Activated T-helper 2 cell treated with anti-CD3 and anti-CD28 coated beads, Interferon-gamma antibody, Interleukin-2, Interleukin-4, amounts not matched to agents 10 μg/mL and 5 μg/mL and 100 μg/mL, durations not matched to agents 14 hours and 24 hours and 36 hours (primary cell): ENCODE measurements around the gene RIMS3. TPM values are rescaled to one million over a fixed set of nuclear protein-coding genes. Genes with fewer than 3 reads are reported as not detected.

Experiments used
- DNase-seq: peaks from one replicate; pipeline ENCODE4 v3.0.0; 2021; ENCODE audit warnings: low spot score
- H3K27ac Mint-ChIP-seq: one replicate; pipeline ENCODE4 v1.8.0; 2021; ENCODE audit warnings: mixed read lengths
- H3K27me3 Mint-ChIP-seq: one replicate; pipeline ENCODE4 v1.8.0; 2021; ENCODE audit warnings: low read depth, mixed read lengths
- H3K36me3 Mint-ChIP-seq: one replicate; pipeline ENCODE4 v1.8.0; 2021; ENCODE audit warnings: low read depth, mixed read lengths
- H3K4me1 Mint-ChIP-seq: one replicate; pipeline ENCODE4 v1.8.0; 2021; ENCODE audit warnings: low read depth, mixed read lengths
- H3K4me3 Mint-ChIP-seq: one replicate; pipeline ENCODE4 v1.8.0; 2021; ENCODE audit warnings: low read depth, mild to moderate bottlenecking, moderate library complexity, mixed read lengths
- H3K9me3 Mint-ChIP-seq: one replicate; pipeline ENCODE4 v1.8.0; 2021; ENCODE audit warnings: mixed read lengths
- intact Hi-C: fragments of 100-400 bp; cut with micrococcal nuclease; formaldehyde crosslinking; loops from one replicate; pipeline ENCODE4 v1.15.1; 2023
- total RNA-seq: library from RNA; stranded (reverse); gene quantifications from 2 replicates; pipeline ENCODE4 v1.2.3, GENCODE V29; 2022

RIMS3 gene
- total RNA-seq, result 2.5 and 2.9 TPM in 2 replicates

- H3K27me3 Mint-ChIP-seq, result peaks cover 4% of the 10 kb centered on the region
- H3K4me3 Mint-ChIP-seq, result peak within 1 kb of the TSS; percentile 91
- H3K27ac Mint-ChIP-seq, result peak within 1 kb of the TSS; percentile 90
- no peaks in the 10 kb centered on the region for H3K36me3 Mint-ChIP-seq
- no peaks in the 10 kb centered on the region for H3K9me3 Mint-ChIP-seq
- peaks cover 22% of the 10 kb centered on the region for H3K4me1 Mint-ChIP-seq
- intact Hi-C loops, result loop anchor here (1.0 to 5.0 kb wide), 2 partner anchors 26 to 137 kb away; partner anchors contain the start of gene NFYC
- DNase-seq, result peak; percentile 81
Measured at GRCh38 chr1:40665335-40666171, at the start of gene RIMS3. RIMS3 (minus strand) TSS chr1:40665682; CDS start chr1:40641925, 23,757 bp downstream.

GRCh38 chr1:40712997-40713396 is 47.5 kb upstream of the RIMS3 start:
- Mint-ChIP-seq H3K27me3 (no peaks in the 10 kb centered on the region), H3K27ac (peak overlapping the region; percentile 82), H3K36me3 (peaks cover 42% of the 10 kb centered on the region), H3K4me3 (peak overlapping the region; percentile 22), H3K4me1 (peaks cover 64% of the 10 kb centered on the region), H3K9me3 (no peaks in the 10 kb centered on the region)
- intact Hi-C loops, result loop anchor here (5.0 kb wide), 1 partner anchor 49 kb away; no protein-coding TSS in a partner anchor
- DNase-seq, result no peak

GRCh38 chr1:40712405-40712944 is 47.0 kb upstream of the RIMS3 start:
- no peak overlapping the region for H3K4me3 Mint-ChIP-seq
- no peaks in the 10 kb centered on the region for H3K9me3 Mint-ChIP-seq
- no peak for DNase-seq
- no peaks in the 10 kb centered on the region for H3K27me3 Mint-ChIP-seq
- H3K36me3 Mint-ChIP-seq, result peaks cover 42% of the 10 kb centered on the region
- intact Hi-C loops, result loop anchor here (5.0 kb wide), 1 partner anchor 50 kb away; no protein-coding TSS in a partner anchor
- peaks cover 62% of the 10 kb centered on the region for H3K4me1 Mint-ChIP-seq
- H3K27ac Mint-ChIP-seq, result no peak overlapping the region

GRCh38 chr1:40711465-40712404 is 46.3 kb upstream of the RIMS3 start:
- DNase-seq, result no peak
- no peaks in the 10 kb centered on the region for H3K27me3 Mint-ChIP-seq
- intact Hi-C loops, result loop anchor here (5.0 kb wide), 1 partner anchor 51 kb away; no protein-coding TSS in a partner anchor
- peaks cover 59% of the 10 kb centered on the region for H3K4me1 Mint-ChIP-seq
- peak overlapping the region; percentile 14 for H3K4me3 Mint-ChIP-seq
- peaks cover 42% of the 10 kb centered on the region for H3K36me3 Mint-ChIP-seq
- no peaks in the 10 kb centered on the region for H3K9me3 Mint-ChIP-seq
- peak overlapping the region; percentile 54 for H3K27ac Mint-ChIP-seq

- peaks cover 37% of the 10 kb centered on the region for H3K36me3 Mint-ChIP-seq
- no peaks in the 10 kb centered on the region for H3K9me3 Mint-ChIP-seq
- no peaks in the 10 kb centered on the region for H3K27me3 Mint-ChIP-seq
- intact Hi-C loops, result loop anchor here (5.0 kb wide), 1 partner anchor 52 kb away; no protein-coding TSS in a partner anchor
- H3K27ac Mint-ChIP-seq, result peak overlapping the region; percentile 54
- DNase-seq, result no peak
- H3K4me3 Mint-ChIP-seq, result peak overlapping the region; percentile 89
- peaks cover 53% of the 10 kb centered on the region for H3K4me1 Mint-ChIP-seq
Measured at GRCh38 chr1:40710581-40711315, 45.3 kb upstream of the RIMS3 start.

- peak overlapping the region; percentile 89 for H3K4me3 Mint-ChIP-seq
- peak overlapping the region; percentile 70 for H3K27ac Mint-ChIP-seq
- peaks cover 32% of the 10 kb centered on the region for H3K36me3 Mint-ChIP-seq
- DNase-seq, result no peak
- intact Hi-C loops, result loop anchor here (1.0 to 5.0 kb wide), 3 partner anchors 10 to 52 kb away; no protein-coding TSS in a partner anchor
- no peaks in the 10 kb centered on the region for H3K27me3 Mint-ChIP-seq
- H3K9me3 Mint-ChIP-seq, result no peaks in the 10 kb centered on the region
- peaks cover 51% of the 10 kb centered on the region for H3K4me1 Mint-ChIP-seq
Measured at GRCh38 chr1:40709802-40710278, 44.4 kb upstream of the RIMS3 start.

GRCh38 chr1:40709100-40709801 is 43.8 kb upstream of the RIMS3 start:
- Mint-ChIP-seq H3K4me3 (peak overlapping the region; percentile 89), H3K4me1 (peaks cover 54% of the 10 kb centered on the region), H3K9me3 (no peaks in the 10 kb centered on the region), H3K27me3 (no peaks in the 10 kb centered on the region), H3K27ac (peak overlapping the region; percentile 93), H3K36me3 (peaks cover 28% of the 10 kb centered on the region)
- DNase-seq, result peak; percentile 75
- intact Hi-C loops, result loop anchor here (1.0 to 5.0 kb wide), 2 partner anchors 9 to 33 kb away; no protein-coding TSS in a partner anchor

- Mint-ChIP-seq H3K9me3 (no peaks in the 10 kb centered on the region), H3K4me1 (peaks cover 56% of the 10 kb centered on the region), H3K4me3 (peak overlapping the region; percentile 89), H3K36me3 (peaks cover 26% of the 10 kb centered on the region), H3K27me3 (no peaks in the 10 kb centered on the region), H3K27ac (peak overlapping the region; percentile 93)
- intact Hi-C loops, result loop anchor here (1.0 to 5.0 kb wide), 3 partner anchors 8 to 34 kb away; no protein-coding TSS in a partner anchor
- no peak for DNase-seq
Measured at GRCh38 chr1:40708750-40709099, 43.2 kb upstream of the RIMS3 start.

GRCh38 chr1:40706626-40707025 is 41.1 kb upstream of the RIMS3 start:
- Mint-ChIP-seq H3K27ac (no peak overlapping the region), H3K4me1 (peaks cover 53% of the 10 kb centered on the region), H3K27me3 (no peaks in the 10 kb centered on the region), H3K36me3 (peaks cover 18% of the 10 kb centered on the region), H3K4me3 (no peak overlapping the region), H3K9me3 (no peaks in the 10 kb centered on the region)
- intact Hi-C loops, result loop anchor here (5.0 kb wide), 1 partner anchor 36 kb away; no protein-coding TSS in a partner anchor
- DNase-seq, result no peak

- no peak overlapping the region for H3K27ac Mint-ChIP-seq
- no peak overlapping the region for H3K4me3 Mint-ChIP-seq
- H3K4me1 Mint-ChIP-seq, result peaks cover 38% of the 10 kb centered on the region
- peaks cover 15% of the 10 kb centered on the region for H3K36me3 Mint-ChIP-seq
- intact Hi-C loops, result loop anchor here (5.0 kb wide), 1 partner anchor 37 kb away; no protein-coding TSS in a partner anchor
- no peaks in the 10 kb centered on the region for H3K27me3 Mint-ChIP-seq
- no peak for DNase-seq
- H3K9me3 Mint-ChIP-seq, result no peaks in the 10 kb centered on the region
Measured at GRCh38 chr1:40704817-40705733, 39.6 kb upstream of the RIMS3 start.
